Subcutaneous abdominal adipose tissue (tissue), 5 donors: ENCODE results near the gene COG5.

ENCODE experiments used
- H3K27ac ChIP-seq: one replicate; pipeline ENCODE4 v1.7.0; 2013; ENCODE audit warnings: low read depth, mild to moderate bottlenecking, inconsistent platforms, low read length, moderate library complexity
- H3K27me3 ChIP-seq, 5 donors: one replicate each; pipeline ENCODE4 v1.7.0; 2013; ENCODE audit warnings: low read length in 5 of 5, inconsistent platforms in 1 of 5; ENCODE audit not compliant: control insufficient read depth in 5 of 5, insufficient read depth in 4 of 5
- H3K36me3 ChIP-seq, 5 donors: one replicate each; pipeline ENCODE4 v1.7.0; 2013; ENCODE audit warnings: low read length in 5 of 5; ENCODE audit not compliant: control insufficient read depth in 5 of 5, insufficient read depth in 5 of 5
- H3K4me1 ChIP-seq, 5 donors: one replicate each; pipeline ENCODE4 v1.7.0; 2013; ENCODE audit warnings: low read length in 5 of 5, mild to moderate bottlenecking in 3 of 5, moderate library complexity in 1 of 5; ENCODE audit not compliant: control insufficient read depth in 5 of 5, insufficient read depth in 5 of 5
- H3K4me3 ChIP-seq, 5 donors: one replicate each; pipeline ENCODE4 v1.7.0; 2013; ENCODE audit warnings: low read length in 5 of 5, low read depth in 1 of 5
- H3K9ac ChIP-seq, 5 donors: one replicate each; pipeline ENCODE4 v1.7.0; 2013; ENCODE audit warnings: low read length in 5 of 5, mild to moderate bottlenecking in 4 of 5, moderate library complexity in 3 of 5
- H3K9me3 ChIP-seq, 5 donors: one replicate each; pipeline ENCODE4 v1.7.0; 2013; ENCODE audit warnings: low read length in 5 of 5; ENCODE audit not compliant: control insufficient read depth in 5 of 5
- donor health status: healthy.
- donor health status: healthy.
- donor health status: healthy.
- donor health status: healthy.
- donor health status: healthy.

The COG5 gene

GRCh38 chr7:107212725-107213124, 351.0 kb downstream of the COG5 start:
- H3K9me3 ChIP-seq, result peaks cover 0 to 2% (median 0%) of the 10 kb centered on the region in 5 donors
- peaks cover 0 to 24% (median 10%) of the 10 kb centered on the region in 5 donors for H3K36me3 ChIP-seq
- no peak overlapping the region for H3K4me3 ChIP-seq
- H3K4me1 ChIP-seq, result peaks cover 0 to 26% (median 21%) of the 10 kb centered on the region in 5 donors
- H3K27me3 ChIP-seq, result no peaks in the 10 kb centered on the region
- H3K27ac ChIP-seq, result no peak overlapping the region
- H3K9ac ChIP-seq, result no peak overlapping the region

- Histone ChIP-seq H3K36me3 (peaks cover 0 to 37% (median 19%) of the 10 kb centered on the region in 5 donors), H3K4me1 (peaks cover 0 to 41% (median 31%) of the 10 kb centered on the region in 5 donors), H3K27me3 (no peaks in the 10 kb centered on the region), H3K27ac (no peak overlapping the region), H3K4me3 (no peak overlapping the region), H3K9ac (no peak overlapping the region), H3K9me3 (peaks cover 0 to 2% (median 0%) of the 10 kb centered on the region in 5 donors)
Observed at GRCh38 chr7:107210400-107210799, 353.3 kb downstream of the COG5 start.

- Histone ChIP-seq H3K4me3 (no peak overlapping the region), H3K9ac (no peak overlapping the region), H3K27ac (no peak overlapping the region), H3K4me1 (peaks cover 0 to 41% (median 31%) of the 10 kb centered on the region in 5 donors), H3K36me3 (peaks cover 7 to 45% (median 27%) of the 10 kb centered on the region in 5 donors), H3K9me3 (peaks cover 0 to 2% (median 0%) of the 10 kb centered on the region in 5 donors), H3K27me3 (no peaks in the 10 kb centered on the region)
Observed at GRCh38 chr7:107209565-107209964, 354.2 kb downstream of the COG5 start.

GRCh38 chr7:107208563-107208962, 355.2 kb downstream of the COG5 start:
- Histone ChIP-seq H3K9me3 (no peaks in the 10 kb centered on the region), H3K27ac (peak overlapping the region; percentile 58), H3K9ac (no peak overlapping the region), H3K36me3 (peaks cover 15 to 55% (median 38%) of the 10 kb centered on the region in 5 donors), H3K27me3 (no peaks in the 10 kb centered on the region), H3K4me3 (no peak overlapping the region), H3K4me1 (peaks cover 0 to 36% (median 30%) of the 10 kb centered on the region in 5 donors)

GRCh38 chr7:107208024-107208521, 355.6 kb downstream of the COG5 start:
- Histone ChIP-seq H3K27me3 (no peaks in the 10 kb centered on the region), H3K4me3 (no peak overlapping the region), H3K27ac (peak overlapping the region; percentile 58), H3K9me3 (no peaks in the 10 kb centered on the region), H3K4me1 (peaks cover 0 to 31% (median 25%) of the 10 kb centered on the region in 5 donors), H3K36me3 (peaks cover 20 to 60% (median 42%) of the 10 kb centered on the region in 5 donors), H3K9ac (no peak overlapping the region)

GRCh38 chr7:107207459-107207858, 356.3 kb downstream of the COG5 start:
- Histone ChIP-seq H3K4me3 (no peak overlapping the region), H3K27ac (peak overlapping the region; percentile 58), H3K4me1 (peaks cover 0 to 27% (median 22%) of the 10 kb centered on the region in 5 donors), H3K9me3 (no peaks in the 10 kb centered on the region), H3K36me3 (peaks cover 26 to 65% (median 48%) of the 10 kb centered on the region in 5 donors), H3K27me3 (no peaks in the 10 kb centered on the region), H3K9ac (no peak overlapping the region)

GRCh38 chr7:107206706-107207105, 357.0 kb downstream of the COG5 start:
- Histone ChIP-seq H3K27ac (peak overlapping the region; percentile 58), H3K4me3 (no peak overlapping the region), H3K36me3 (peaks cover 32 to 72% (median 55%) of the 10 kb centered on the region in 5 donors), H3K9ac (no peak overlapping the region), H3K9me3 (no peaks in the 10 kb centered on the region), H3K27me3 (no peaks in the 10 kb centered on the region), H3K4me1 (peaks cover 0 to 32% (median 28%) of the 10 kb centered on the region in 5 donors)

- no peak overlapping the region for H3K27ac ChIP-seq
- peaks cover 0 to 37% (median 29%) of the 10 kb centered on the region in 5 donors for H3K4me1 ChIP-seq
- no peaks in the 10 kb centered on the region for H3K9me3 ChIP-seq
- no peak overlapping the region for H3K9ac ChIP-seq
- H3K36me3 ChIP-seq, result peaks cover 36 to 78% (median 61%) of the 10 kb centered on the region in 5 donors
- H3K4me3 ChIP-seq, result no peak overlapping the region
- H3K27me3 ChIP-seq, result no peaks in the 10 kb centered on the region
Observed at GRCh38 chr7:107206136-107206535, 357.6 kb downstream of the COG5 start.

- H3K36me3 ChIP-seq, result peaks cover 58 to 79% (median 68%) of the 10 kb centered on the region in 5 donors
- no peak overlapping the region for H3K4me3 ChIP-seq
- no peaks in the 10 kb centered on the region for H3K9me3 ChIP-seq
- H3K4me1 ChIP-seq, result peaks cover 0 to 36% (median 25%) of the 10 kb centered on the region in 5 donors
- no peaks in the 10 kb centered on the region for H3K27me3 ChIP-seq
- H3K27ac ChIP-seq, result no peak overlapping the region
- no peak overlapping the region for H3K9ac ChIP-seq
Observed at GRCh38 chr7:107203607-107204006, 360.1 kb downstream of the COG5 start.

GRCh38 chr7:107201795-107202450, 361.8 kb downstream of the COG5 start:
- H3K9me3 ChIP-seq, result no peaks in the 10 kb centered on the region
- no peak overlapping the region for H3K4me3 ChIP-seq
- H3K36me3 ChIP-seq, result peaks cover 67 to 87% (median 77%) of the 10 kb centered on the region in 5 donors
- no peak overlapping the region for H3K9ac ChIP-seq
- H3K27ac ChIP-seq, result peak overlapping the region; percentile 1
- H3K27me3 ChIP-seq, result no peaks in the 10 kb centered on the region
- H3K4me1 ChIP-seq, result peaks cover 0 to 19% (median 8%) of the 10 kb centered on the region in 5 donors
